ENCODE measurements around the gene TCEA2. TPM values are rescaled to one million over a fixed set of nuclear protein-coding genes. Genes with fewer than 3 reads are reported as not detected.

TCEA2 gene
- total and polyA plus RNA-seq, 2 of the 13 experiments (the other 11 are each of a cell fraction or from before 2014, with no cell fraction given) = 28.1 to 33.7 TPM

- TF ChIP-seq ZNF646 (CRISPR knock-in tag; IDR thresholded peaks at IDR 0.05) = 0 out of 2 replicates have a peak, but pooled peaks have one; percentile 11
- TF ChIP-seq NFE2L1 (CRISPR knock-in tag; IDR thresholded peaks at IDR 0.05; ENCODE audit: borderline replicate concordance) = no peak
- peak; percentile 77 for TF ChIP-seq MEF2D (CRISPR knock-in tag; IDR thresholded peaks at IDR 0.05)
- TF ChIP-seq ZFP37 (CRISPR knock-in tag; IDR thresholded peaks at IDR 0.05; ENCODE audit: borderline replicate concordance) = no peak
- no peak for TF ChIP-seq MAFK (conservative IDR thresholded peaks at IDR 0.05 in 1 of 2, IDR thresholded peaks at IDR 0.05 in 1 of 2; ENCODE audit: low read length in 2 of 2)
- peak; percentile 87 for TF ChIP-seq ISL2 (CRISPR knock-in tag; IDR thresholded peaks at IDR 0.05)
- no peak for TF ChIP-seq NR2F1 (CRISPR knock-in tag; IDR thresholded peaks at IDR 0.05)
- peak; percentile 32 for TF ChIP-seq UBTF (CRISPR knock-in tag; IDR thresholded peaks at IDR 0.05)
- TF ChIP-seq ZFAT (CRISPR knock-in tag; conservative IDR thresholded peaks at IDR 0.05) = no peak
- 0 out of 2 replicates have a peak, but pooled peaks have one; percentile 32 for TF ChIP-seq HMG20B (CRISPR knock-in tag; conservative IDR thresholded peaks at IDR 0.05)
- TF ChIP-seq RARA (CRISPR knock-in tag; IDR thresholded peaks at IDR 0.05) = peak; percentile 51
- TF ChIP-seq ZNF256 (CRISPR knock-in tag; conservative IDR thresholded peaks at IDR 0.05) = no peak
- TF ChIP-seq ZNF710 (CRISPR knock-in tag; IDR thresholded peaks at IDR 0.05; ENCODE audit: borderline replicate concordance) = peak; percentile 89
- peak; percentile 31; the same call in 1 of the 2 replicates for TF ChIP-seq ATF3 (CRISPR knock-in tag; IDR thresholded peaks at IDR 0.05)
- TF ChIP-seq HNRNPL (IDR thresholded peaks at IDR 0.05; ENCODE audit: low read depth, low read length) = peak; percentile 98
- peak; percentile 7; the same call in 1 of the 2 replicates for TF ChIP-seq HOXA5 (CRISPR knock-in tag; IDR thresholded peaks at IDR 0.05)
- TF ChIP-seq ZNF746 (CRISPR knock-in tag; IDR thresholded peaks at IDR 0.05) = peak; percentile 86
- no peak for TF ChIP-seq RFX3 (CRISPR knock-in tag; IDR thresholded peaks at IDR 0.05)
Measured at GRCh38 chr20:64024141-64024990, 38.6 kb upstream of the TCEA2 start (continued).
